NCI-H2227 treated with DMSO at 0.1 percent for 48 hours (cell line): Measurements from ENCODE around the gene RAB13.

Experiments used
- DNase-seq: peaks from one replicate; lab custom pipeline; 2025; lab: John Stamatoyannopoulos, UW

RAB13 gene

GRCh38 chr1:153932156-153933131, 53.7 kb downstream of the RAB13 start:
- DNase-seq, result no peak
